HG02943 (cell line): ENCODE measurements around the gene WDR33.

ENCODE experiments used
- ATAC-seq: cut with Tn5 transposase; IDR thresholded peaks from one replicate; pipeline ENCODE4 v1.9.1; 2021; ENCODE audit warnings: mild to moderate bottlenecking, low read depth, moderate library complexity; ENCODE audit not compliant: unreplicated experiment

WDR33 gene

DNA sequence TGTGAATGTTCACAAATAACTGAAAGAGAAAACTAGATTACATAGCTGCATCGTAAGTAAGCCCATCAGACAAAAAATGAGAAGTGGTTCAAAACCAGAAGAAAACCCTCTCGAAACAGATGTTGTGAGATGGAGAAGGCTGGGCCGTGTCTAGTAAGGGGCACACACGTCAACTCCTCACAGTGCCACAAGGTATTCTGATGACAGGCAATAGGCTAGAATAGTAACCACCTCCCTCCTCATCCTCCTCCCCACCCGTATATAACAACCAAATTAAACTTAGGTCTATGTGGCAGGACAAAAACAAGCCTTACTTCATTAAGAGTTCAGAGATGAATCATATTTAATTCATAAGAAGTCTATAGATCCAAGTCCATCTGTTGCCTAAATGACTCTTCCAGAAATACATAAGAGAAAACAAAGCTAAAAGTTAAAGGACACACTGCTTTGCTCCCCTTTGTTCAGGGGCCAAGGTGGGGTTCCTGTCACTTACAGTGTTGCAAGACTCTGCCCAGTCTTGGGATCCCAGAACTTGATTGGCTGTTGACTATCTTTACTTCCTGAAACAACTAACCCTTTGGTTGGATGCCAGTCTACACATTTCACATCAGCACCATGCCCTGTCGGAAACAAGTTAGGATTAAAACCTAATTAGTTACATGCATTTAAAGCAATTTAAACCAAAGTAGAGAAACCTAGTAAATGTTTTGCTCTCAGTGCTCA, 84.7 kb downstream of the WDR33 start:
- no peak for ATAC-seq

DNA sequence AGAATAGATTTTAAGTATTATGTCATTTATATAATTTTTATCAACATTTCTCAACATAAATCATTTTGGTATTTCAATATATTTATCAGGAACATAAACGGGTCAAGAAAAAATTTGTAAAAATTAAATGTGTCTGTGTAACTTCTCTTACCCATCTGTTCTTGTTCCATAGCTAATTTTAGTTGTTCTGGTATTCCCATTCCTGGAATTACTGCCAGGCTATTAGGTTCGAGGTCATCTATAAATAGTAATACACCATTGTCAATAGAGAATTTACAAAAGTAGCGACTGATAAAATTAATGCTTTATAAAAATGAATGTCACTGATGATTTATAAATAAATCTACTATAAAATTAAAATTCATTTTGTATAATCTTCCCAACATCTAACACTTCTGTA, 88.2 kb downstream of the WDR33 start:
- no peak for ATAC-seq

DNA sequence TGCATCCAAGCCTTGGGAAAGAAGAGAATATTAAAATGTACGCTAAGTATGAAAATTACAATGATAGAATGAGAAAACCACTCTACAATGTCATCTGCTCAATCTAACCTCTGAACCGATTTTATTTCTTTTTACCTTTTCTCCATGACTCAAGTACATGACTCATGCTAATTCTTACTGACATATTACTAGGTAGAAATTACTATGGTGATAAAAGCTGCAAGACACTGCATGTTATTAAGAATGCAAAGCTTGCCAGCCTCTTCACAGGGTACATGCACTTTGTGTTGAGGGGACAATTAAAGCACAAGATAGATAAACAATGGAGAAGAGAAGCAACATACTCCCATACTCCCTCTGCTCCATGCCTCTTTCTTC, 89.0 kb downstream of the WDR33 start:
- ATAC-seq: no peak

DNA sequence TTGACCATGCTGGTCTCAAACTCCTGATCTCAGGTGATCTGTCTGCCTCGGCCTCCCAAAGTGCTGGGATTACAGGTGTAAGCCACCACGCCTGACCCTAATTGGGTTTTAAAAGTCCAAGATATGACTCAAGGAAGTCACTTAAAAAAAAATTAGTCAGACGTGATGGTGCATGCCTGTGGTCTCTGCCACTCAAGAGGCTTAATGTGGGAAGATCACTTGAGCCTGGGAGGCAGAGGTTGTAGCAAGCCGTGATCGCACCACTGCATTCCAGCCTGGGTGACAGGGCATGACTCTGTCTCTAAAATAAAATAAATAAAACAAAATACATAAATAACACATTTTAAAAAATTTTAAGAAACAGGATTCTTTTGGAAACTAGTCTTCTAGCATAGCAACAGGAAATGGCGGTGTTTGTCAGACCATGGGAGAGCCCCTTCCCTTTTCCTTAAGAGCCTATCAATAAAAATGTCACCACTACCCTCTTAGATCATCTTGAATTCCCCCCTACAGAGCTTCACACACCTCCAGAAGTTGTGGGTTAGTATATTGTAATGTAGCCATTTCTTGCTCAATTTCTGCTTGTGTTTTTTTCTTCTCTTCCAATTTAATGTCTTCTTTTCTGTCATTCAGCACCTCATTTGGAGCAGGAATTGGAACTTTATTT, 89.5 kb downstream of the WDR33 start:
- ATAC-seq: no peak

DNA sequence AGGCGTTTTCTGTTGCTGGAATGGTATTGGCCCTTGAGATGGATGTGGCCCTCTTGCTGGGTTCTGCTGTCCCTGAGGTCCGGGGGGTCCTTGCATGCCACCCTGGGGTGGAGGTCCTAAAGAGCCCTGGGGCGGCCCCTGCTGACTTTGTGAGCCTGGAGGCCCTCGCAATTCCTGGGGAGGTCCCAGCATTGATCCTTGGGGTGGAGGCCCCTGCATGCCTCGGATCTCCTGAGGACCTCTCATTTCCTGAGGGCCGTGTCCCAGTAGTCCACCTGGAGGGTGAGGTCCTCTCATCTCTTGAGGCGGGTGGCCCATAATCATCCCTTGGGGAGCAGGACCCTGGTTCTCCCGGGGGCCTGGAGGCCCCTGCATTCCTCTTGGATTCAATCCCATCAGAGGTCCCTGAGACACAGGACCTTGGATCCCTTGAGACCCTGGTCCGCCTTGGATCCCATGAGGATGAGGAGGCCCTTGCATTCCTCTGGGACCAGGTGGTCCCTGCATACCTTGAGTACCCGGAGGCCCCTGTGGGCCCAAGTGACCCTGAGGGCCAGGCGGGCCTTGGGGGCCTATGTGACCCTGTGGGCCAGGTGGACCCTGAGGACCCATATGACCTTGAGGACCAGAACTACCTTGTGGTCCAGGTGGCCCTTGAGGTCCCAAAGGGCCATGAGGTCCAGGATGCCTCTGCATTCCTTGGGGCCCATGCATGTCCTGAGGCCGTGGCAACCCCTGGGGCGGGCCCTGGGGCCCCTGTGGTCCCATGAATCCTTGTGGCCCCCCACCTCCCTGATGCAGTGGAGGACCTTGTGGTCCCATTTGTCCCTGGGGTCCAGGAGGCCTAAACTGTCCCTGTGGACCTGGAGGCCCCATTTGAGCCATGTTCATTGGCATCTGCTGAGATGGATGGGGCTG, 91.4 kb downstream of the WDR33 start:
- no peak for ATAC-seq

DNA sequence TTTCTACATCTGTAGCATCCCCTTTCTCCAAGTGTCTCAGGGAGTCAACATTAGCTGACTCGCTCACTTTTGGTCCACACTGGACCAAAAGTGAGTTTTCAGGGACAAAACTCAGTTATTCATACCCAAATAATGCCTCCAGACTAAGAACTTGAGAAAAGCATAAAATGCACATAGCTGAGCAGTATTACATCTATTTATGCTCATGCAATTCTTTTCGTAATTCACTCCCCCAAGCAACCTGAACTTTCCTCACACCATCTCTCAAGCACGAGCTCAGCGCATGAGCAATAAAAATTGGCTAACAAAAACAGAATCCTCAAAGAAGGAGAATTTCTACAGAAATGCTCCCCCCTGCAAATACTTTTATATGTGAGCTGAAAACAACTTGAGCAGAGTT, 92.7 kb downstream of the WDR33 start:
- ATAC-seq: no peak

DNA sequence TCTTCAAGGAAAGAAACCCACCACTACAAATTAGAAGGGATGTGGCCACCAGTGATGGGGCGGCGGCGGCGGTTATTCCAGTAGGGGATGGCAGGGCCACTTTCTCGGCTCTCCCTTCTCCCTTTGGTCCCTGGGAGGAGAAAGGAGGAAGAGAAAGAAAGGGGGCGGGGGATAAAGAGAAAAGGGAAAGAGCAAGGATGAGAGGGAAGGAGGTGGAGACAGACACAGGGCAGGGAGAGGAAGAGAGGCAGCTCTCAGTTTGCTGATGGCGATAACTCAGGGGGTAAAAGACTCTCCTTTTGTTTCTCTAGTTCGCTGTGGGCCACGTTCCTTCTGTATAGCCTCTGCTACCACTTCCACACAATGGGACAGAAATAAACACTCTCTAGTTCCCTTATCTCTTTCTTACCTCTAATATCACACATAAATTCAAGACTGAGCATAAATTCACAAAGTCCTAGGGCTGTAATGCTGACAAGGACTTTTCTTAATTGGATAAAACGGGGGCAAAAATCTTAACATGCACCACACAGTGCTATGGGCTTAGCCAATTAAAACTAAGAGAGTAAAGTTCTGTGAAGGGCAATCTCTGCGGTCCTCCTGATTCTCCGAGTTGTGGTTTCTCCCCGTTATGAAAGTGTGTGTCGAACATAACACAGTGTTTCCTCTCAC, 95.1 kb downstream of the WDR33 start:
- no peak for ATAC-seq

DNA sequence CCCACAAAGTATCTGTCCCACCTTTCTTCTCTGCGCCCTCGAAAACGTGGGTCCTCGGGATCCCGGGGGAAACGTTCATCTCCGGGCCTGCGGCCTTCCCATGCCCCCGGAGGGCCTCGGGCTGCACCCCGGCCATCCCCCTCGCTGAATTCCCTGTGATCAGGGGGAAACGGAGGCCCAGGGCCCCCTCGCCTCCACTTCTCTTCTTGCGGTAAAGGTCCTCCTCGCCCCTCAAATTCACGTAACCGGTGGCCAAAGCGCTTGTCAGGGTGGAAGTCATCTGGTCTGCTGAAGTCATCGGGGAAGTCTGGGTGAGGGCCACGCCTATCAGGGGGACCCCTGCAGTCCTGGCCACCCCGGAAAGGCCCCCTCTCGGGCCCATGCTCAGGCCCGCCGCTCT, 97.4 kb downstream of the WDR33 start:
- ATAC-seq: no peak

DNA sequence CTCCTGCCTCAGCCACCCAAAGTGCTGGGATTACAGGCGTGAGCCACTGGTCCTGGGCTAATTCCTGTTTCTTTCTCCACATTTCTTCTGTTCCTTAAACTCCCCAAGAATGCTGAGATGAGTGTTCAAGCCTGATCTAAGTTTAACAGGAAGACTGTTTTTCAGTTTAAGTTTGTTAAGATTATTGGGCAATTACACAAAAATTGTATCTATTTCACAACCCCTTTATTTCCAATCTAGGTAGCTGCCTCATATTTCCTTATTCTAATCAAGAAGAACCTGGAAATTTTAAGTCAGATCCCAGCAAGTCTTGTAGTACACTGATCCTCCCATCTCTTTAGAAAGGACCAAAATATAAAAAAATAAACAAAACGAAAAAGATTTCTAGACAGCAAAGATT, 98.0 kb downstream of the WDR33 start:
- ATAC-seq: no peak

DNA sequence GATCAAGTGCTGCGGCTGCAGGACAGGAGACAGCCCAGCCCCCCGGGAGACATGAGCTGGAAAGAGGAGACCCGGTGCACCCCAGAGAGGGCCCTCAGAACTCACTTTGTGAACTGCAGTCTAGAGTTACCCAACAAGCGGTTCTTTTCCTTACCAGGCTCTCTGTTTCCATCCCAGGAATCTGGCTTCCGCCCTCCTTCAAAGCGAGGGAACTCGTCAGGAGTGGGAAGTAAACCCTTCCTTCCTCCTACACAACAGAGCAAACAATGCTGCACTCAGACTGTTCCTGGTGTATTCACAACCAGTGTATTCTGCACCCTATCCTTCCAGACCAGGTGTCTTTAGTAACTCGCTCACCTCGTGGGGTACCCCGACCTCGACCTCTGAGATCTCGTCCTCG, 101.6 kb downstream of the WDR33 start:
- ATAC-seq: no peak

DNA sequence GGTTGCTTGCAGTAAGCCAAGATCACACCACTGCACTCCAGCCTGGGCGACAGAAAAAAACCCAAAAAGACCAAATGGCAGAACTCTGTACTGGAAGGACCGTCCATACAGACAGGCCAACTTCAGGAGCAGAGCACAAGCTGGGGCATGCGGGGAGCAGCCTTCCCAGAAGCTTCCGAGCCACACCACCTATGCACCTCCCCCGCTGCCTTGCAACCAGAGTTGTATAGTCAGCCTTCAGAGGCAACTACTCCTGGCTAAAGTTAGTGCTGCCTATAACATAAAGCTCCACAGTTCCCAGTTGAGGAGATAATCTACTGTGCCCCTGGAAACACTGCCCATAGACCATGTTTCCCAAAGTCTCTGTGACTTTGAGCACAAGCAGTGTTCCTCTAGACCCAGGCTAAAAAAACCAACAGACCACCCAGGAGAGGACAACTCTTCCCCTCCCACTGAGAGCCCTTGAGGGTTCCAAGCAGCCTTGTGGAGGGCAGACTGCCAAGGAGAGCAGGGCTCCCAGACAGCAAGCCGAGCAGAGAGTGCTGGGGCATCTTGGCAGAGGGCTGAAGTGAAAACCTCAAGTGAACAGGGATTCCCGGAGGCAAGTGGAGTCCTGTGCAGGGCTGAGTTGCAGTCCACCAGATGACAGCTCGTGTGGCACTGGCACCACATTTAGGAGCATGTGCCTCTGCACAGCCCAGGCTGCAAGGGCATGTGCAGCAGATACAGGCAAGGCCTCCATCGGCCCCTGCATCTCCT, 102.9 kb downstream of the WDR33 start:
- ATAC-seq: no peak

DNA sequence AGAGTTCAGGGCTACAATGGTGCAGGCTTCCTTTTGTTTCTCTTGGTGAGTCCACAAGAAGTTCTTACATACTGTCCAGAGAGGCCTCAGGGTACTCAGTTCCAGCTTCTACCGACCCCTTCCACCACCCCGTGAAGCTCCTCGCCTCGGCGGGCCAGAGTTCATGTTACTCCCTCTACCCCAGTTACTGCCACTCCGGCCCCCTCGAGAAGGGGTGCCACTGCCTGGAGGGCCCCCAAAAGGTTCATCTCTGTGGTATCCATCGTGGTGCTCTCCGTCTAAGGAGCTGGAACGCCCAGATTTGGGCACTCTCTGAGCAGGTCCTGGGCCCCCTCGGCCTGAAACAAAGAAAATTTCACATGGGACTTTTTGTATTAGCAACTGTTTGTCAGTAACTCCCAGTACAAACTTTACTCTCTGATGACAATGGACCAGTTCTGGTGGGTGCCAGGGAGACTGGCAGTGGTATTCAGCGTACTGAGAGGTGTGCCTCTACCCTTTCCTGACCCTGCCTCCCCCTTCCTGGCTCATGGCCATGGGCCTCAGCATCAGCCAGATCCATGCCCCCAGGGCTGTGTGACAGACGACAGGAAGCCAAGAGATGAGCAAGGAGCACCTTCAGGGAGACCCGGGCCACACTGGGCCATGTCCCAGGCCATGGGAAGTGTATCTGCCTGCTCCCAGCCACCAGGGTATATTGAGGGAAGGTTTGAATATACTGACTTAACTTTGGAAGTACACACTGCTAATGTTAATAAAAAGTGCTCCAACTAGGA, 104.6 kb downstream of the WDR33 start:
- no peak for ATAC-seq

DNA sequence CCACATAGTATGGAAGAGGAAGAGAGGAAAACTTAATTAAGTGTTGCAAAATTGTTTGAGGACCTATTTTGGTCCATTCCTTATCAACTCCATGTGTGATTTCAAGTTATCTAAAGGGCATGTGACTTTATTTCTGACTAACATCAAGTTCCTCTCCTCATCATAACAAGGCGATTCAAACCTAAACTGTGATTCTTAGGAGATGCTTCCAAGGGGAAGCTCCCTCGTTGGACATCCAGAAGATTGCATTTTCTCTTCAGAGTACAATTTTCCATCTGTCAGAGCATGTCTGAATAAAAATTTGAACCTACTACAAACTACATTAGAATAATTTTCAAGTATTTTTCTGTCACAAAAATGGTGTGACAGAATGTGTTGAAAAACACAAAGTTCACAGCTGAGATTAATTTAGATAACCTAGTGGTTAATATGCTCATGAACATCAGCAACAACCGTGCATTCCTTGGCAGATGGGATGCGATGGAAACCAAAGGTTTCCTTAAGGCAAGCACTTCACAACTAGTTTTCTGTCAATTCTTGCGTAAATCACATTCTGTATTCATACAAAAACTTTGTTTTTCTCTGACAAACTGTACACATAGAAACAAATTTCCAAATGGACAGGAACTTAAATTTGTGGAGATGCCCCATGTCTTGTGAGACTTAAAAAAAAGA, 105.4 kb downstream of the WDR33 start:
- ATAC-seq: no peak

DNA sequence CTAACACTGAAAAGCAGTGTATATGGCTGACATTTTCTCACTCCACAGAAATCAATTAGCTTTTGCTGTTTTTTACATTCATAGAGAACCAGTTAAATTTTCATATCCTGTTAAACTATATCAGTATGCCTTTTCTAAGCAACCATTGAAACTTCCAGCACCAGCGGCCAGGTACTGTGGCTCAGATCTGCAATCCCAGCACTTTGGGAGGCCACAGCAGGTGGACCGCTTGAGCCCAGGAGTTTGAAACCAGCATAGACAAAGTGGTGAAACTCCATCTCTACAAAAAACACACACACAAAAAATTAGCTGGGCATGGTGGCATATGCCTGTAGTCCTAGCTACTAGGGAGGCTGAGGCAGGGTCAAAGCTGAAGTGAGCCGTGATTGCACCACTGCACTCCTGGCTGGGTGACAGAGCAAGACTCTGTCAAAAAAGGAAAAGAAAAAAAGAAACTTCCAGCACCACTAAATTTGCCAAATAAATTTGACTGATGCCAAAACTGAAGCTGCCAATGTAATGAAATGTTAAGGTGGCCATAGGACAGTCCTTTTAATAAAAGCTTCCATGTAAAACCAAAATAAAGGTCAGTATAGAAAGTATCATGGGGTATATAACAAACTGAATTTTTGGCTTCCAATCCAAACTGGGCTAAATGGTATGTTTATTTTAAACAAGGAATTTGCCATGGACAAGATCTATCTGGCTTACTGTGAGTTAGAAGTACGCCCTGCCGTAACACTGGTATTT, 106.2 kb downstream of the WDR33 start:
- ATAC-seq: no peak

DNA sequence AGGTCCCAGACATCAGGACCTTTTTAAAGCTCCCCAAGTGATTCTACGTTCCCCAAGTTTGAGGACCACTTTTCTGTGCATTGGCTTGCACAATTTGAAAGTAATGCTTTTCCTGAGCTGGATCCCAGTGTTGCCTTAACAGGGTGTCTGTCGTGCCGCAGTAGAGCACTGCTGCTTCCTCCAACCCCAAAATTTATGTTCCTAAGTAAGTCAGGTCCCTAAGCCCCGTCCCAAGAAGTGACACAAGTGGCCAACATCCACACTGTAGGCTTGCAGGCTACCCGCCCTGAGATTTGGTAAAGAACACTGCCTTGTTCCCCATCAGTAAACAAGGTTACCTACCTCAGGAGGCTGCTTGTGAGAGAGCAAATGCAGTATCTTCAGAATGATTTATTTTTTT, 107.7 kb downstream of the WDR33 start:
- ATAC-seq: no peak

DNA sequence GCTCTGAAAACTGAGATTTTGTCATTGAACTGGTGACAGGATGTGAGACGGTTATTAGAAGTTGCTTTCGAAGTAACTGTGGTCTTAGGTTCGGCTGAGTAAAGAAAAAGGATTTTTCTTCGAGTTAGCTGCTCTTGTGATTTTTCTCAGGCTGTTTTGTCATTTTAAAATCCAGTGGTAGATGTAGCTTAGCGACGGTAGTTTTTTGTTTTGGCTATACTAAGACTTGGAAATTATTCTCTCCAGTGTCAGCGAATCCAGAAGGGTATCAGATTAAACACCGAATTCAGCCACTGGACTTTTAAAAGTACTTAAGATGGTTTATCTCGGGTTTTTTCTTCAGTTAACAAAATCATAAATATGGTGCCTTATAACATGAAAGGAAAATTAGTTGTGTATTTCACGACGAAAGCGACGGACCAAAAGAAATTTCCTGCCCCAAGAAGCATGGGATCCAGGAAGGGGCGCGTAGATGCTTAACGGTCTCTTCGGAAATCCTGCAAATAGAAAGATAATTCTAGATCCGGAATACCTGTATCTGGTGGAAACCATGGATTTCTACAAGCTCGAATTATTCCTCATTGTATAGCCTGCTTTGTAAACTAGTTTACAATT, 108.5 kb downstream of the WDR33 start:
- ATAC-seq: no peak

DNA sequence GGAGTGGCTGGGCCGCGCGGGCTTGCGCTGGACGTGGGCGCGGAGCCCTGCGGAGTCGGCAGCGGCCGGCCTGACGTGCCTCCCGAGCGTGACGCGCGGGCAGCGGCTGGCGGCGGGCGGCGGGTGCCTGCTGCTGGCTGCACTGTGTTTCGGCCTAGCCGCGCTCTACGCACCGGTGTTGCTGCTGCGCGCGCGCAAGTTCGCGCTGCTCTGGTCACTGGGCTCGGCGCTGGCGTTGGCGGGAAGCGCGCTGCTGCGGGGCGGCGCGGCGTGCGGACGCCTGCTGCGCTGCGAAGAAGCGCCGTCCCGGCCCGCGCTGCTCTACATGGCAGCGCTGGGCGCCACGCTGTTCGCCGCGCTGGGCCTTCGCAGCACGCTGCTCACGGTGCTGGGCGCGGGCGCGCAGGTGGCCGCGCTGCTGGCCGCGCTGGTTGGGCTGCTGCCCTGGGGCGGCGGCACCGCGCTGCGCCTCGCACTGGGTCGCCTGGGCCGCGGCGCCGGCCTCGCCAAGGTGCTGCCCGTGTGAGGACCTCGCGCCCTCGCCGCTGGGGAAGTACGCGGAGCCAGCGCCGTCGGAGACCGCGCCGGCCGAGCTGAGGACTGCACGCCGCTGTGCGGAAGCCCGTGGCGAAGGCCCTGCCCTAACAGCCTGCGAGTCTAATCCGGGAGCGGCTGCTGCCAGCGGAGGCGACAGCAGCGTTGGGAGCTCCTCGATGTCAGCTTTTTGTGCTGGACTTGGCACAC, 109.1 kb downstream of the WDR33 start:
- peak; percentile 37 for ATAC-seq
